DMS153 (cell line): ENCODE data around the gene ZMAT2.
"Not testable (repeated sequence)": the region's sequence is repeated elsewhere in the genome, so short reads cannot be mapped to it uniquely, and the experiment has no call there.

ENCODE experiments used
- DNase-seq: peaks from one replicate; lab custom pipeline; 2025; lab: John Stamatoyannopoulos, UW

The ZMAT2 gene

GRCh38 chr5:140708787-140709186 is 8.5 kb downstream of the ZMAT2 start:
- DNase-seq = not testable (repeated sequence)

- peak; percentile 76 for DNase-seq
Measured at GRCh38 chr5:140710899-140711552, 10.8 kb downstream of the ZMAT2 start.

GRCh38 chr5:140711794-140712193 is 11.5 kb downstream of the ZMAT2 start:
- no peak for DNase-seq

GRCh38 chr5:140713562-140714094 is 13.4 kb downstream of the ZMAT2 start:
- no peak for DNase-seq

GRCh38 chr5:140716238-140716637 is 16.0 kb downstream of the ZMAT2 start:
- DNase-seq = not testable (repeated sequence)

- no peak for DNase-seq
Measured at GRCh38 chr5:140718266-140718592, 18.0 kb downstream of the ZMAT2 start.

GRCh38 chr5:140720738-140721137 is 20.5 kb downstream of the ZMAT2 start:
- not testable (repeated sequence) for DNase-seq

- not testable (repeated sequence) for DNase-seq
Measured at GRCh38 chr5:140721395-140721794, 21.1 kb downstream of the ZMAT2 start.

GRCh38 chr5:140725799-140726471 is 25.7 kb downstream of the ZMAT2 start:
- DNase-seq = no peak

- no peak for DNase-seq
Measured at GRCh38 chr5:140733098-140733497, 32.9 kb downstream of the ZMAT2 start.

GRCh38 chr5:140734354-140734753 is 34.1 kb downstream of the ZMAT2 start:
- no peak for DNase-seq

- DNase-seq = no peak
Measured at GRCh38 chr5:140737486-140737885, 37.2 kb downstream of the ZMAT2 start.

- no peak for DNase-seq
Measured at GRCh38 chr5:140741967-140742366, 41.7 kb downstream of the ZMAT2 start.

- no peak for DNase-seq
Measured at GRCh38 chr5:140753561-140753960, 53.3 kb downstream of the ZMAT2 start.
